Measurements from ENCODE around the gene KIN. TPM values are rescaled to one million over a fixed set of nuclear protein-coding genes. Genes with fewer than 3 reads are reported as not detected.
"Not testable (repeated sequence)": the region's sequence is repeated elsewhere in the genome, so short reads cannot be mapped to it uniquely, and the experiment has no call there.

KIN gene
- total RNA-seq, 2 experiments from 2014 or later: 15.6 to 15.7 TPM

GRCh38 chr10:7773845-7774801, 13.7 kb downstream of the KIN start:
- DNase-seq: no peak
- H3K4me3 Mint-ChIP-seq: no peak overlapping the region

GRCh38 chr10:7768417-7768816, 19.4 kb downstream of the KIN start:
- no peaks in the 10 kb centered on the region for H3K27me3 Mint-ChIP-seq
- DNase-seq: no peak
- no peak overlapping the region for H3K27ac Mint-ChIP-seq
- peaks cover 15% of the 10 kb centered on the region for H3K36me3 Mint-ChIP-seq
- no peak overlapping the region for H3K4me3 Mint-ChIP-seq
- no peaks in the 10 kb centered on the region for H3K9me3 Mint-ChIP-seq
- no peaks in the 10 kb centered on the region for H3K4me1 Mint-ChIP-seq

More at GRCh38 chr10:7773845-7774801, 13.7 kb downstream of the KIN start:
- H3K27ac Mint-ChIP-seq: no peak overlapping the region
- H3K27me3 Mint-ChIP-seq: no peaks in the 10 kb centered on the region
- H3K36me3 Mint-ChIP-seq: peaks cover 26% of the 10 kb centered on the region
- H3K4me1 Mint-ChIP-seq: no peaks in the 10 kb centered on the region
- H3K9me3 Mint-ChIP-seq: no peaks in the 10 kb centered on the region

- Mint-ChIP-seq H3K27ac (no peak overlapping the region), H3K4me1 (no peaks in the 10 kb centered on the region), H3K4me3 (no peak overlapping the region), H3K36me3 (peaks cover 16% of the 10 kb centered on the region), H3K9me3 (no peaks in the 10 kb centered on the region), H3K27me3 (no peaks in the 10 kb centered on the region)
- no peak for DNase-seq
Observed at GRCh38 chr10:7767209-7767608, 20.6 kb downstream of the KIN start.

GRCh38 chr10:7766241-7766640, 21.6 kb downstream of the KIN start:
- Mint-ChIP-seq H3K4me1 (no peaks in the 10 kb centered on the region), H3K36me3 (peaks cover 17% of the 10 kb centered on the region), H3K9me3 (no peaks in the 10 kb centered on the region), H3K4me3 (no peak overlapping the region), H3K27me3 (no peaks in the 10 kb centered on the region), H3K27ac (no peak overlapping the region)
- no peak for DNase-seq

- Mint-ChIP-seq H3K4me3 (no peak overlapping the region), H3K9me3 (no peaks in the 10 kb centered on the region), H3K27me3 (no peaks in the 10 kb centered on the region), H3K4me1 (no peaks in the 10 kb centered on the region), H3K27ac (no peak overlapping the region), H3K36me3 (peaks cover 16% of the 10 kb centered on the region)
- no peak for DNase-seq
Observed at GRCh38 chr10:7763929-7764328, 23.9 kb downstream of the KIN start.

GRCh38 chr10:7756360-7756992, 31.3 kb downstream of the KIN start:
- no peaks in the 10 kb centered on the region for H3K9me3 Mint-ChIP-seq

GRCh38 chr10:7755103-7755502, 32.7 kb downstream of the KIN start:
- Mint-ChIP-seq H3K36me3 (peaks cover 28% of the 10 kb centered on the region), H3K27me3 (no peaks in the 10 kb centered on the region), H3K9me3 (no peaks in the 10 kb centered on the region), H3K27ac (no peak overlapping the region), H3K4me1 (no peaks in the 10 kb centered on the region), H3K4me3 (no peak overlapping the region)
- DNase-seq: no peak

More at GRCh38 chr10:7756360-7756992, 31.3 kb downstream of the KIN start:
- Mint-ChIP-seq H3K4me1 (no peaks in the 10 kb centered on the region), H3K4me3 (no peak overlapping the region), H3K36me3 (peaks cover 28% of the 10 kb centered on the region), H3K27me3 (no peaks in the 10 kb centered on the region), H3K27ac (no peak overlapping the region)
- peak; percentile 12 for DNase-seq

- no peak for DNase-seq
- Mint-ChIP-seq H3K36me3 (peaks cover 22% of the 10 kb centered on the region), H3K27ac (no peak overlapping the region), H3K4me1 (no peaks in the 10 kb centered on the region), H3K4me3 (no peak overlapping the region), H3K27me3 (no peaks in the 10 kb centered on the region), H3K9me3 (no peaks in the 10 kb centered on the region)
Observed at GRCh38 chr10:7752251-7752650, 35.5 kb downstream of the KIN start.

GRCh38 chr10:7750222-7750621, 37.6 kb downstream of the KIN start:
- Mint-ChIP-seq H3K27ac (no peak overlapping the region), H3K4me1 (no peaks in the 10 kb centered on the region), H3K36me3 (peaks cover 19% of the 10 kb centered on the region), H3K27me3 (no peaks in the 10 kb centered on the region), H3K4me3 (no peak overlapping the region), H3K9me3 (no peaks in the 10 kb centered on the region)
- DNase-seq: no peak

GRCh38 chr10:7748637-7749036, 39.2 kb downstream of the KIN start:
- not testable (repeated sequence) for DNase-seq, H3K4me3 Mint-ChIP-seq, H3K27ac Mint-ChIP-seq, H3K4me1 Mint-ChIP-seq, H3K36me3 Mint-ChIP-seq, H3K27me3 Mint-ChIP-seq, H3K9me3 Mint-ChIP-seq

GRCh38 chr10:7744307-7744706, 43.5 kb downstream of the KIN start:
- Mint-ChIP-seq H3K27ac (no peak overlapping the region), H3K4me3 (no peak overlapping the region), H3K4me1 (no peaks in the 10 kb centered on the region), H3K9me3 (no peaks in the 10 kb centered on the region), H3K27me3 (no peaks in the 10 kb centered on the region), H3K36me3 (no peaks in the 10 kb centered on the region)
- no peak for DNase-seq

GRCh38 chr10:7738536-7739407, 49.0 kb downstream of the KIN start:
- Mint-ChIP-seq H3K27me3 (no peaks in the 10 kb centered on the region), H3K9me3 (no peaks in the 10 kb centered on the region), H3K27ac (no peak overlapping the region), H3K36me3 (no peaks in the 10 kb centered on the region), H3K4me3 (no peak overlapping the region), H3K4me1 (no peaks in the 10 kb centered on the region)
- DNase-seq: no peak

- H3K4me1 Mint-ChIP-seq: no peaks in the 10 kb centered on the region
- no peaks in the 10 kb centered on the region for H3K27me3 Mint-ChIP-seq
- no peak overlapping the region for H3K27ac Mint-ChIP-seq
- DNase-seq: no peak
- H3K4me3 Mint-ChIP-seq: no peak overlapping the region
- no peaks in the 10 kb centered on the region for H3K36me3 Mint-ChIP-seq
- no peaks in the 10 kb centered on the region for H3K9me3 Mint-ChIP-seq
Observed at GRCh38 chr10:7734821-7735220, 53.0 kb downstream of the KIN start.

GRCh38 chr10:7722927-7723529, 64.8 kb downstream of the KIN start:
- Mint-ChIP-seq H3K27ac (no peak overlapping the region), H3K4me3 (no peak overlapping the region), H3K36me3 (no peaks in the 10 kb centered on the region), H3K4me1 (no peaks in the 10 kb centered on the region), H3K9me3 (no peaks in the 10 kb centered on the region), H3K27me3 (no peaks in the 10 kb centered on the region)
- DNase-seq: no peak

GRCh38 chr10:7720478-7720877, 67.3 kb downstream of the KIN start:
- Mint-ChIP-seq H3K9me3 (no peaks in the 10 kb centered on the region), H3K36me3 (no peaks in the 10 kb centered on the region), H3K4me1 (no peaks in the 10 kb centered on the region), H3K27ac (no peak overlapping the region), H3K27me3 (peaks cover 10% of the 10 kb centered on the region), H3K4me3 (no peak overlapping the region)
- no peak for DNase-seq

Measured in activated naive CD8-positive, alpha-beta T cell treated with anti-CD3 and anti-CD28 coated beads for 36 hours (primary cell).